DOHH2 (cell line): ENCODE data around the gene BICRA.

Experiments
- H3F3A ChIP-seq: fragments of 200-600 bp; sonication (generic), shearing (Covaris generic); 2 replicates; pipeline ENCODE4 v1.6.0; 2016; ENCODE audit warnings: antibody characterized with exemption, mild to moderate bottlenecking; ENCODE audit not compliant: control insufficient read depth, insufficient read depth
- H3K27ac ChIP-seq: fragments of 200-600 bp; sonication (generic); 2 replicates; pipeline ENCODE4 v1.5.1; 2014; ENCODE audit warnings: low read depth, mild to moderate bottlenecking, low read length, moderate library complexity
- H3K27me3 ChIP-seq: fragments of 200-600 bp; sonication (generic); 2 replicates; pipeline ENCODE4 v1.6.1; 2014; ENCODE audit warnings: mild to moderate bottlenecking, low read length, mixed read lengths; ENCODE audit not compliant: control insufficient read depth
- H3K36me3 ChIP-seq: fragments of 200-600 bp; sonication (generic); 2 replicates; pipeline ENCODE4 v1.6.1; 2014; ENCODE audit warnings: mild to moderate bottlenecking, low read length, moderate library complexity, mixed read lengths; ENCODE audit not compliant: control insufficient read depth
- H3K4me1 ChIP-seq: fragments of 200-600 bp; sonication (generic); 2 replicates; pipeline ENCODE4 v1.6.1; 2014; ENCODE audit warnings: mild to moderate bottlenecking, low read length, mixed read lengths; ENCODE audit not compliant: control insufficient read depth
- H3K4me2 ChIP-seq: fragments of 200-600 bp; sonication (generic); 2 replicates; pipeline ENCODE4 v1.6.0; 2014; ENCODE audit warnings: mild to moderate bottlenecking, low read length, moderate library complexity
- H3K4me3 ChIP-seq: fragments of 200-600 bp; sonication (generic); 2 replicates; pipeline ENCODE4 v1.5.1; 2014; ENCODE audit warnings: mild to moderate bottlenecking, low read length, mixed read lengths
- H3K79me2 ChIP-seq: fragments of 200-600 bp; sonication (generic); 2 replicates; pipeline ENCODE4 v1.6.1; 2014; ENCODE audit warnings: mild to moderate bottlenecking, low read length, mixed read lengths; ENCODE audit not compliant: control insufficient read depth
- H3K9me2 ChIP-seq: fragments of 200-600 bp; sonication (generic); replicated peaks from 2 replicates; pipeline ENCODE4 v1.6.1; 2014; ENCODE audit warnings: mild to moderate bottlenecking, low read length, mixed read lengths; ENCODE audit not compliant: control insufficient read depth
- H3K9me3 ChIP-seq: fragments of 200-600 bp; sonication (generic); 2 replicates; pipeline ENCODE4 v1.6.1; 2014; ENCODE audit warnings: antibody characterized with exemption, low read length, mixed read lengths; ENCODE audit not compliant: control insufficient read depth, insufficient read depth
- H4K20me1 ChIP-seq: fragments of 200-600 bp; sonication (generic); 2 replicates; pipeline ENCODE4 v1.6.0; 2014; ENCODE audit warnings: low read depth, mild to moderate bottlenecking, antibody characterized with exemption, low read length, moderate library complexity; ENCODE audit not compliant: control insufficient read depth, insufficient read depth
- CTCF ChIP-seq: fragments of 200-600 bp; sonication (generic); IDR thresholded peaks from one replicate; pipeline ENCODE4 v1.5.1; 2014; ENCODE audit warnings: antibody characterized with exemption, mild to moderate bottlenecking, low read depth, low read length; ENCODE audit not compliant: poor library complexity, severe bottlenecking
- EZH2phosphoT487 ChIP-seq: fragments of 200-600 bp; sonication (generic); IDR thresholded peaks from 2 replicates; pipeline ENCODE4 v1.6.1; 2017; ENCODE audit warnings: borderline replicate concordance, mild to moderate bottlenecking, antibody characterized with exemption, low read length, moderate library complexity, mixed read lengths

BICRA gene

GRCh38 chr19:47693903-47694302 is 85.0 kb downstream of the BICRA start:
- peaks cover 6% of the 10 kb centered on the region for H3K4me1 ChIP-seq
- H3K4me2 ChIP-seq = no peak overlapping the region
- H3K9me3 ChIP-seq = no peaks in the 10 kb centered on the region
- H3K79me2 ChIP-seq = no peaks in the 10 kb centered on the region
- no peaks in the 10 kb centered on the region for H3K9me2 ChIP-seq
- no peaks in the 10 kb centered on the region for H3K27me3 ChIP-seq
- no peaks in the 10 kb centered on the region for H4K20me1 ChIP-seq
- peaks cover 7% of the 10 kb centered on the region for H3F3A ChIP-seq
- TF ChIP-seq CTCF = no peak
- no peak for TF ChIP-seq EZH2phosphoT487
- H3K4me3 ChIP-seq = no peak overlapping the region
- peaks cover 13% of the 10 kb centered on the region for H3K36me3 ChIP-seq
- no peak overlapping the region for H3K27ac ChIP-seq

GRCh38 chr19:47694466-47695273 is 85.7 kb downstream of the BICRA start:
- Histone ChIP-seq H3K27ac (no peak overlapping the region), H4K20me1 (no peaks in the 10 kb centered on the region), H3K27me3 (no peaks in the 10 kb centered on the region), H3K9me2 (no peaks in the 10 kb centered on the region), H3K79me2 (no peaks in the 10 kb centered on the region), H3K4me1 (peaks cover 6% of the 10 kb centered on the region), H3K4me2 (no peak overlapping the region), H3K9me3 (no peaks in the 10 kb centered on the region), H3K36me3 (peaks cover 19% of the 10 kb centered on the region), H3K4me3 (no peak overlapping the region), H3F3A (peaks cover 7% of the 10 kb centered on the region)
- TF ChIP-seq CTCF (no peak), EZH2phosphoT487 (no peak)

- H3F3A ChIP-seq = peaks cover 6% of the 10 kb centered on the region
- H3K79me2 ChIP-seq = no peaks in the 10 kb centered on the region
- peaks cover 6% of the 10 kb centered on the region for H3K4me1 ChIP-seq
- H3K27me3 ChIP-seq = no peaks in the 10 kb centered on the region
- H3K4me3 ChIP-seq = no peak overlapping the region
- TF ChIP-seq CTCF (no peak), EZH2phosphoT487 (no peak)
- H3K36me3 ChIP-seq = peaks cover 25% of the 10 kb centered on the region
- no peak overlapping the region for H3K27ac ChIP-seq
- H3K4me2 ChIP-seq = no peak overlapping the region
- H3K9me2 ChIP-seq = no peaks in the 10 kb centered on the region
- no peaks in the 10 kb centered on the region for H4K20me1 ChIP-seq
- H3K9me3 ChIP-seq = no peaks in the 10 kb centered on the region
Observed at GRCh38 chr19:47695533-47696262, 86.8 kb downstream of the BICRA start.
